GM08714 (cell line): ENCODE results near the gene CRIP2.

Experiments
- H3K4me3 ChIP-seq: fragments of 200-500 bp; sonication (Bioruptor generic); 2 replicates; pipeline ENCODE4 v1.5.1; 2014; ENCODE audit warnings: mild to moderate bottlenecking, low read length, inconsistent platforms
- ZNF274 ChIP-seq: IDR thresholded peaks from 2 replicates; pipeline ENCODE4 v1.6.1; 2012; ENCODE audit warnings: mild to moderate bottlenecking, low read depth, low read length

The CRIP2 gene

GRCh38 chr14:105496831-105497591 is 22.4 kb downstream of the CRIP2 start:
- TF ChIP-seq ZNF274: no peak

GRCh38 chr14:105497671-105498429 is 23.2 kb downstream of the CRIP2 start:
- H3K4me3 ChIP-seq: no peak overlapping the region
- no peak for TF ChIP-seq ZNF274

More at GRCh38 chr14:105496831-105497591, 22.4 kb downstream of the CRIP2 start:
- H3K4me3 ChIP-seq: no peak overlapping the region

- no peak for TF ChIP-seq ZNF274
- H3K4me3 ChIP-seq: no peak overlapping the region
Observed at GRCh38 chr14:105498430-105499255, 24.0 kb downstream of the CRIP2 start.

GRCh38 chr14:105499256-105500035 is 24.8 kb downstream of the CRIP2 start:
- no peak for TF ChIP-seq ZNF274
- H3K4me3 ChIP-seq: no peak overlapping the region

- no peak for TF ChIP-seq ZNF274
- no peak overlapping the region for H3K4me3 ChIP-seq
Observed at GRCh38 chr14:105500036-105500725, 25.6 kb downstream of the CRIP2 start.

- TF ChIP-seq ZNF274: no peak
Observed at GRCh38 chr14:105500726-105501101, 26.1 kb downstream of the CRIP2 start.

GRCh38 chr14:105501504-105502291 is 27.1 kb downstream of the CRIP2 start:
- no peak overlapping the region for H3K4me3 ChIP-seq
- TF ChIP-seq ZNF274: no peak

More at GRCh38 chr14:105500726-105501101, 26.1 kb downstream of the CRIP2 start:
- H3K4me3 ChIP-seq: no peak overlapping the region

- TF ChIP-seq ZNF274: no peak
- H3K4me3 ChIP-seq: no peak overlapping the region
Observed at GRCh38 chr14:105502446-105503295, 28.1 kb downstream of the CRIP2 start.

- no peak for TF ChIP-seq ZNF274
- H3K4me3 ChIP-seq: no peak overlapping the region
Observed at GRCh38 chr14:105503296-105503640, 28.6 kb downstream of the CRIP2 start.

GRCh38 chr14:105503935-105504692 is 29.5 kb downstream of the CRIP2 start:
- H3K4me3 ChIP-seq: no peak overlapping the region
- no peak for TF ChIP-seq ZNF274

GRCh38 chr14:105505101-105505500 is 30.5 kb downstream of the CRIP2 start:
- H3K4me3 ChIP-seq: no peak overlapping the region
- TF ChIP-seq ZNF274: no peak
